Gastroesophageal sphincter (tissue), 3 donors: ENCODE measurements around the gene DNAJC24.

ENCODE experiments used
- CTCF ChIP-seq, 4 experiments: fragments of 200-600 bp in 2 of 4; fragments of 450-650 bp in 2 of 4; sonication (generic) in 1 of 4; IDR thresholded peaks; one replicate each; pipeline ENCODE4 v1.5.1; 2017 to 2019; ENCODE audit warnings: antibody characterized with exemption in 4 of 4, mild to moderate bottlenecking in 2 of 4, moderate library complexity in 2 of 4
- POLR2A ChIP-seq, 2 donors: fragments of 450-650 bp; IDR thresholded peaks; one replicate each; pipeline ENCODE4 v1.6.1; 2017; ENCODE audit warnings: antibody characterized with exemption in 2 of 2, mild to moderate bottlenecking in 2 of 2, moderate library complexity in 1 of 2
- POLR2AphosphoS5 ChIP-seq: sonication (generic); formaldehyde crosslinking; IDR thresholded peaks from one replicate; pipeline ENCODE4 v1.6.1; 2017; ENCODE audit warnings: antibody characterized with exemption

DNA sequence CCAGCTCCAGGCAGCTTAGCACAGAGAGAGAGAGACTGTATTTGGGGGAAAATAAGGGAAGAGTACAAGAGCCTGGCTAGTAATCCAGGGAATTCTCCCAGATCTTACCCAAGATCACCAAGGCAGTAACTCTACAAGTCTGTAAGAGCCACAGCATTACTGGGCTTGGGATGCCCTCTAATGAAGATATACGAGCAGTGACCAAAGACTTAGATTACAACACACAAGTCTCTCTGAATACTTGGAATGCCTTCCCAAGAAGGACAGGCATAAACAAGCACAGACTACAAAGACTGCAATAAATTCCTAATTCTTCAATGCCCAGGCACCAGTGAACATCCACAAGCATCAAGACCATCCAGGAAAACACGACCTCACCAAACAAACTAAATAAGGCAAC, 17.7 kb downstream of the DNAJC24 start:
- no peak for TF ChIP-seq CTCF (IDR thresholded peaks at IDR 0.05)
- TF ChIP-seq POLR2A (IDR thresholded peaks at IDR 0.05): no peak
- TF ChIP-seq POLR2AphosphoS5: no peak
